ENCODE data around the gene SELENOK. TPM values are rescaled to one million over a fixed set of nuclear protein-coding genes. Genes with fewer than 3 reads are reported as not detected.
"Not testable (repeated sequence)": the region's sequence is repeated elsewhere in the genome, so short reads cannot be mapped to it uniquely, and the experiment has no call there.

Gene SELENOK
- total RNA-seq: 54.6 TPM

GRCh38 chr3:53891497-53892285 lies at the start of gene SELENOK:
SELENOK (minus strand) TSS chr3:53891859.
- intact Hi-C loops (cut with DNase I): no loop called here

GRCh38 chr3:53941184-53941583 lies 49.5 kb upstream of the SELENOK start:
- ATAC-seq (no peak), DNase-seq (ENCODE audit: low spot score) (no peak)
- intact Hi-C loops (cut with DNase I): no loop called here

More at GRCh38 chr3:53891497-53892285, at the start of gene SELENOK:
- ATAC-seq (peak; percentile 99), DNase-seq (ENCODE audit: low spot score) (peak; percentile 99)

GRCh38 chr3:53940623-53941022 lies 49.0 kb upstream of the SELENOK start:
- ATAC-seq (no peak), DNase-seq (ENCODE audit: low spot score) (no peak)
- intact Hi-C loops (cut with DNase I): no loop called here

- DNase-seq (ENCODE audit: low spot score) (no peak), ATAC-seq (no peak)
- intact Hi-C loops (cut with DNase I): no loop called here
Measured at GRCh38 chr3:53939813-53940212, 48.2 kb upstream of the SELENOK start.

GRCh38 chr3:53939086-53939582 lies 47.5 kb upstream of the SELENOK start:
- intact Hi-C loops (cut with DNase I): no loop called here

GRCh38 chr3:53938645-53939044 lies 47.0 kb upstream of the SELENOK start:
- no peak for ATAC-seq
- DNase-seq (ENCODE audit: low spot score): no peak
- intact Hi-C loops (cut with DNase I): no loop called here

More at GRCh38 chr3:53939086-53939582, 47.5 kb upstream of the SELENOK start:
- DNase-seq (ENCODE audit: low spot score): no peak
- ATAC-seq: no peak

- DNase-seq (ENCODE audit: low spot score) (no peak), ATAC-seq (no peak)
- intact Hi-C loops (cut with DNase I): no loop called here
Measured at GRCh38 chr3:53936347-53936746, 44.7 kb upstream of the SELENOK start.

- intact Hi-C loops (cut with DNase I): no loop called here
- ATAC-seq (no peak), DNase-seq (ENCODE audit: low spot score) (no peak)
Measured at GRCh38 chr3:53935283-53935901, 43.7 kb upstream of the SELENOK start.

- ATAC-seq; DNase-seq (ENCODE audit: low spot score); intact Hi-C loops (cut with DNase I): not testable (repeated sequence)
Measured at GRCh38 chr3:53927208-53927872, 35.7 kb upstream of the SELENOK start.

GRCh38 chr3:53921296-53921695 lies 29.6 kb upstream of the SELENOK start:
- ATAC-seq: no peak
- DNase-seq (ENCODE audit: low spot score): no peak
- intact Hi-C loops (cut with DNase I): no loop called here

GRCh38 chr3:53919741-53920140 lies 28.1 kb upstream of the SELENOK start:
- ATAC-seq (no peak), DNase-seq (ENCODE audit: low spot score) (no peak)
- intact Hi-C loops (cut with DNase I): no loop called here

GRCh38 chr3:53913401-53913800 lies 21.7 kb upstream of the SELENOK start:
- ATAC-seq: no peak

GRCh38 chr3:53902711-53903110 lies 11.1 kb upstream of the SELENOK start:
- DNase-seq (ENCODE audit: low spot score): no peak
- no peak for ATAC-seq

More at GRCh38 chr3:53913401-53913800, 21.7 kb upstream of the SELENOK start:
- DNase-seq (ENCODE audit: low spot score): no peak
- intact Hi-C loops (cut with DNase I): no loop called here

GRCh38 chr3:53902067-53902466 lies 10.4 kb upstream of the SELENOK start:
- no peak for ATAC-seq
- intact Hi-C loops (cut with DNase I): no loop called here

More at GRCh38 chr3:53902711-53903110, 11.1 kb upstream of the SELENOK start:
- intact Hi-C loops (cut with DNase I): no loop called here

GRCh38 chr3:53900666-53901331 lies 9.1 kb upstream of the SELENOK start:
- ATAC-seq (no peak), DNase-seq (ENCODE audit: low spot score) (no peak)
- intact Hi-C loops (cut with DNase I): no loop called here

More at GRCh38 chr3:53902067-53902466, 10.4 kb upstream of the SELENOK start:
- no peak for DNase-seq (ENCODE audit: low spot score)

- intact Hi-C loops (cut with DNase I): no loop called here
Measured at GRCh38 chr3:53899750-53900149, 8.1 kb upstream of the SELENOK start.

GRCh38 chr3:53892286-53892637 lies 603 bp upstream of the SELENOK start:
- no peak for ATAC-seq
- intact Hi-C loops (cut with DNase I): no loop called here
- DNase-seq (ENCODE audit: low spot score): no peak

More at GRCh38 chr3:53899750-53900149, 8.1 kb upstream of the SELENOK start:
- DNase-seq (ENCODE audit: low spot score): no peak
- no peak for ATAC-seq

- ATAC-seq: no peak
- intact Hi-C loops (cut with DNase I): no loop called here
- DNase-seq (ENCODE audit: low spot score): no peak
Measured at GRCh38 chr3:53890726-53891475, 758 bp downstream of the SELENOK start.

All from sciatic nerve (tissue), 2 donors.